Neural cell (in vitro differentiated cells): ENCODE data around the gene RITA1. TPM values are rescaled to one million over a fixed set of nuclear protein-coding genes. Genes with fewer than 3 reads are reported as not detected.

Source experiments
- H2AFZ ChIP-seq: fragments of 200-600, 300-800 bp; sonication (generic), shearing (Covaris generic); 2 replicates; pipeline ENCODE4 v1.6.0; 2014; ENCODE audit warnings: low read depth, mild to moderate bottlenecking, antibody characterized with exemption, low read length, moderate library complexity
- H3F3A ChIP-seq: fragments of 200-600 bp; shearing (Covaris generic); 2 replicates; pipeline ENCODE4 v1.6.1; 2016; ENCODE audit warnings: mild to moderate bottlenecking, moderate library complexity, mixed read lengths, antibody characterized with exemption, low read length; ENCODE audit not compliant: insufficient read depth, poor library complexity, severe bottlenecking
- H3K27ac ChIP-seq: fragments of 200-600, 300-800 bp; sonication (generic), shearing (Covaris generic); 2 replicates; pipeline ENCODE4 v1.5.1; 2014; ENCODE audit warnings: mild to moderate bottlenecking, low read length, moderate library complexity
- H3K27me3 ChIP-seq: fragments of 300-800, 200-600 bp; sonication (generic), shearing (Covaris generic); 2 replicates; pipeline ENCODE4 v1.6.0; 2014; ENCODE audit warnings: mild to moderate bottlenecking, low read depth, low read length, moderate library complexity; ENCODE audit not compliant: insufficient read depth
- H3K36me3 ChIP-seq: fragments of 300-800, 200-600 bp; sonication (generic), shearing (Covaris generic); 2 replicates; pipeline ENCODE4 v1.5.1; 2014; ENCODE audit warnings: mild to moderate bottlenecking, antibody characterized with exemption, low read length, moderate library complexity; ENCODE audit not compliant: insufficient read depth
- H3K4me2 ChIP-seq: fragments of 300-800, 200-600 bp; sonication (generic), shearing (Covaris generic); 2 replicates; pipeline ENCODE4 v1.6.0; 2014; ENCODE audit warnings: mild to moderate bottlenecking, low read length
- H3K4me3 ChIP-seq: fragments of 300-800, 200-600 bp; sonication (generic), shearing (Covaris generic); 2 replicates; pipeline ENCODE4 v1.5.1; 2014; ENCODE audit warnings: mild to moderate bottlenecking, low read length, moderate library complexity
- H3K79me2 ChIP-seq: fragments of 200-600 bp; shearing (Covaris generic); replicated peaks from 2 replicates; pipeline ENCODE4 v1.6.0; 2014; ENCODE audit warnings: mild to moderate bottlenecking, low read length, moderate library complexity; ENCODE audit not compliant: insufficient read depth
- H3K9ac ChIP-seq: fragments of 300-800, 200-600 bp; sonication (generic), shearing (Covaris generic); 2 replicates; pipeline ENCODE4 v1.6.1; 2016; ENCODE audit warnings: mild to moderate bottlenecking, low read length, mixed read lengths
- H3K9me2 ChIP-seq: fragments of 200-600 bp; shearing (Covaris generic); 2 replicates; pipeline ENCODE4 v1.6.1; 2016; ENCODE audit warnings: mild to moderate bottlenecking, low read length, mixed read lengths; ENCODE audit not compliant: insufficient read depth
- H3K9me3 ChIP-seq: fragments of 200-600, 300-800 bp; sonication (generic), shearing (Covaris generic); 2 replicates; pipeline ENCODE4 v1.6.1; 2016; ENCODE audit warnings: mild to moderate bottlenecking, mixed run types, low read length, moderate library complexity, mixed read lengths
- H4K20me1 ChIP-seq: fragments of 200-600 bp; shearing (Covaris generic); 2 replicates; pipeline ENCODE4 v1.6.1; 2016; ENCODE audit warnings: mild to moderate bottlenecking, mixed run types; ENCODE audit not compliant: insufficient read depth
- CTCF ChIP-seq: fragments of 450-650 bp; IDR thresholded peaks from 2 replicates; pipeline ENCODE4 v1.5.1; 2014; ENCODE audit warnings: antibody characterized with exemption, mild to moderate bottlenecking, moderate library complexity; ENCODE audit not compliant: poor library complexity, severe bottlenecking
- EP300 ChIP-seq: fragments of 450-650 bp; conservative IDR thresholded peaks from 2 replicates; pipeline ENCODE4 v1.6.1; 2014; ENCODE audit warnings: antibody characterized with exemption, mild to moderate bottlenecking, moderate library complexity; ENCODE audit not compliant: poor library complexity, severe bottlenecking
- EZH2 ChIP-seq: fragments of 200-600, 300-800 bp; shearing (Covaris generic), sonication (generic); IDR thresholded peaks from 2 replicates; pipeline ENCODE4 v1.6.1; 2014; ENCODE audit warnings: antibody characterized with exemption, low read length, borderline replicate concordance, mild to moderate bottlenecking; ENCODE audit not compliant: insufficient read depth, poor library complexity, severe bottlenecking
- MXI1 ChIP-seq: fragments of 450-650 bp; conservative IDR thresholded peaks from 2 replicates; pipeline ENCODE4 v1.6.1; 2014; ENCODE audit warnings: antibody characterized with exemption, mild to moderate bottlenecking; ENCODE audit not compliant: poor library complexity, severe bottlenecking
- POLR2AphosphoS5 ChIP-seq: IDR thresholded peaks from 2 replicates; pipeline ENCODE4 v1.6.1; 2012
- RAD21 ChIP-seq: fragments of 450-650 bp; conservative IDR thresholded peaks from 2 replicates; pipeline ENCODE4 v1.6.1; 2014; ENCODE audit warnings: antibody characterized with exemption, mild to moderate bottlenecking, moderate library complexity
- SMC3 ChIP-seq: fragments of 450-650 bp; conservative IDR thresholded peaks from 2 replicates; pipeline ENCODE4 v1.6.1; 2014; ENCODE audit warnings: antibody characterized with exemption, mild to moderate bottlenecking, moderate library complexity; ENCODE audit not compliant: poor library complexity
- TAF1 ChIP-seq: IDR thresholded peaks from 2 replicates; pipeline ENCODE4 v1.6.1; 2012; ENCODE audit warnings: low read depth
- polyA plus RNA-seq: library from polyadenylated mRNA; depleted of rRNA; stranded (reverse); fragments of >200 nt; gene quantifications from 2 replicates; pipeline ENCODE4 v1.2.3, GENCODE V29; 2014
- TF ChIP-seq, protein P1 (sequence below): IDR thresholded peaks from 2 replicates; pipeline ENCODE4 v1.6.1; 2012; ENCODE audit warnings: borderline replicate concordance

The RITA1 gene
- polyA plus RNA-seq, 1 donor from 2014 or later: 23.3 TPM

DNA sequence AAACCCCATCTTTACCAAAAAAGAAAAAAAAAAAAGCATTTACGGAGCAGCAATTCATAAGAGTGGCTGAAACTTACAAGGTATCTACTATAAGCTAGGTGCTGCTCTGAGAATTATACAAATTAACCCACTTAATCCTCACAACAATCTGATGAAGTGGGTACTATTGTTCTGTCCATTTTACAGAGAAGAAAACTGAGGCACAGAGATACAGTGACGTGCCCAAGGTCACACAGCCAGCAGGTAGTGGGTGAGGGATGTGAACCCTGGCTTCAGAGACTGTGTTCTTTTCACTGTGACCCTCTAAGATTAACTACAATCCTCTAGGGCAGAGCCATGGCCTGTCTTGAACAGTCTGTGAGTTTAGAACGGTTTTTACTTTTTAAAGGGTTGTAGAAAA lies 3.5 kb upstream of the RITA1 start:
- Histone ChIP-seq H3K79me2 (peaks cover 10% of the 10 kb centered on the region), H3F3A (no peaks in the 10 kb centered on the region), H3K4me2 (no peak overlapping the region), H4K20me1 (no peaks in the 10 kb centered on the region), H3K27ac (no peak overlapping the region), H3K9me2 (no peaks in the 10 kb centered on the region), H3K36me3 (peaks cover 4% of the 10 kb centered on the region), H3K4me3 (no peak overlapping the region), H2AFZ (no peak overlapping the region), H3K27me3 (no peaks in the 10 kb centered on the region), H3K9me3 (no peaks in the 10 kb centered on the region), H3K9ac (no peak overlapping the region)
- no peak for TF ChIP-seq CTCF
- TF ChIP-seq TAF1: no peak
- no peak for TF ChIP-seq SMC3
- TF ChIP-seq, protein P1, sequence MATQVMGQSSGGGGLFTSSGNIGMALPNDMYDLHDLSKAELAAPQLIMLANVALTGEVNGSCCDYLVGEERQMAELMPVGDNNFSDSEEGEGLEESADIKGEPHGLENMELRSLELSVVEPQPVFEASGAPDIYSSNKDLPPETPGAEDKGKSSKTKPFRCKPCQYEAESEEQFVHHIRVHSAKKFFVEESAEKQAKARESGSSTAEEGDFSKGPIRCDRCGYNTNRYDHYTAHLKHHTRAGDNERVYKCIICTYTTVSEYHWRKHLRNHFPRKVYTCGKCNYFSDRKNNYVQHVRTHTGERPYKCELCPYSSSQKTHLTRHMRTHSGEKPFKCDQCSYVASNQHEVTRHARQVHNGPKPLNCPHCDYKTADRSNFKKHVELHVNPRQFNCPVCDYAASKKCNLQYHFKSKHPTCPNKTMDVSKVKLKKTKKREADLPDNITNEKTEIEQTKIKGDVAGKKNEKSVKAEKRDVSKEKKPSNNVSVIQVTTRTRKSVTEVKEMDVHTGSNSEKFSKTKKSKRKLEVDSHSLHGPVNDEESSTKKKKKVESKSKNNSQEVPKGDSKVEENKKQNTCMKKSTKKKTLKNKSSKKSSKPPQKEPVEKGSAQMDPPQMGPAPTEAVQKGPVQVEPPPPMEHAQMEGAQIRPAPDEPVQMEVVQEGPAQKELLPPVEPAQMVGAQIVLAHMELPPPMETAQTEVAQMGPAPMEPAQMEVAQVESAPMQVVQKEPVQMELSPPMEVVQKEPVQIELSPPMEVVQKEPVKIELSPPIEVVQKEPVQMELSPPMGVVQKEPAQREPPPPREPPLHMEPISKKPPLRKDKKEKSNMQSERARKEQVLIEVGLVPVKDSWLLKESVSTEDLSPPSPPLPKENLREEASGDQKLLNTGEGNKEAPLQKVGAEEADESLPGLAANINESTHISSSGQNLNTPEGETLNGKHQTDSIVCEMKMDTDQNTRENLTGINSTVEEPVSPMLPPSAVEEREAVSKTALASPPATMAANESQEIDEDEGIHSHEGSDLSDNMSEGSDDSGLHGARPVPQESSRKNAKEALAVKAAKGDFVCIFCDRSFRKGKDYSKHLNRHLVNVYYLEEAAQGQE: no peak
- no peak for TF ChIP-seq EZH2
- no peak for TF ChIP-seq RAD21
- no peak for TF ChIP-seq MXI1
- TF ChIP-seq POLR2AphosphoS5: no peak
- no peak for TF ChIP-seq EP300

DNA sequence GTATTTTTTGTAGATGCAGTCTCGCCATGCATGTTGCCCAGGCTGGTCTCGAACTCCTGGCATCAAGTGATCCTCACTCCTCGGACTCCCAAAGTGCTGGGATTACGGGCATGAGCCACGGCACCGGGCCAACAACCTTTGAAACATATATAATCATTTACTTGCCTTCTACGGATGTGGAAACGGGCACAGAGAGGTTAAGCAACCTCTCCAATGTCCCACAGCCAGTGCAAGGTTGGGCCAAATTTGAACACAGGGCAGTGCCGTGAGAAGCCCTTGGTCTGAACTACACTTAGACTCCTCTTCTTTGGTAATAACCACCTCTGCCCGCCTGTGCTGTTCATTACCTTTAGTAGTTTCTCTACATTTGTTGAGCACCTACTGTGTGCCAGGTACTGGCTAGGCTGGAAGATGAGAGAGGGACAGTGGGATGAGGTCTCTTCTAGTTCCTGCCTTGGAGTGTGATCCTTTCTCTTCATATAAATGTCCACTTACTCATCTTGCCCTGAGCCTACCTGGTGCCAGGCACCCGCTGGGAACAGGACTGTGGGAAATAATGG lies 2.4 kb upstream of the RITA1 start:
- no peaks in the 10 kb centered on the region for H3F3A ChIP-seq
- no peaks in the 10 kb centered on the region for H3K9me3 ChIP-seq
- peaks cover under 1% of the 10 kb centered on the region for H3K36me3 ChIP-seq
- H3K79me2 ChIP-seq: peaks cover 13% of the 10 kb centered on the region
- H3K27me3 ChIP-seq: no peaks in the 10 kb centered on the region
- no peak overlapping the region for H3K4me2 ChIP-seq
- no peaks in the 10 kb centered on the region for H4K20me1 ChIP-seq
- no peak for TF ChIP-seq TAF1
- no peak for TF ChIP-seq RAD21
- TF ChIP-seq SMC3: no peak
- no peak for TF ChIP-seq EP300
- no peak for TF ChIP-seq MXI1
- TF ChIP-seq, protein P1: no peak
- no peak for TF ChIP-seq CTCF
- TF ChIP-seq POLR2AphosphoS5: no peak
- TF ChIP-seq EZH2: no peak
- H3K9ac ChIP-seq: no peak overlapping the region
- no peak overlapping the region for H3K4me3 ChIP-seq
- H3K27ac ChIP-seq: no peak overlapping the region
- no peak overlapping the region for H2AFZ ChIP-seq
- H3K9me2 ChIP-seq: no peaks in the 10 kb centered on the region
